Parathyroid adenoma (tissue), 2 donors: ENCODE measurements around the gene CDX2.

Experiments
- H2AFZ ChIP-seq: fragments of 300-600 bp; sonication (generic); one replicate; pipeline ENCODE4 v1.7.0; 2017; ENCODE audit warnings: antibody characterized with exemption, mild to moderate bottlenecking
- H3K27ac ChIP-seq: fragments of 300-600 bp; sonication (generic); one replicate; pipeline ENCODE4 v1.7.0; 2017
- H3K27me3 ChIP-seq: fragments of 300-600 bp; sonication (generic); one replicate; pipeline ENCODE4 v1.7.0; 2017; ENCODE audit warnings: low read length; ENCODE audit not compliant: control insufficient read depth, insufficient read depth
- H3K36me3 ChIP-seq: fragments of 300-600 bp; sonication (generic); one replicate; pipeline ENCODE4 v1.7.0; 2017; ENCODE audit warnings: low read length; ENCODE audit not compliant: control insufficient read depth, insufficient read depth
- H3K4me1 ChIP-seq: fragments of 300-600 bp; sonication (generic); one replicate; pipeline ENCODE4 v1.7.0; 2017; ENCODE audit warnings: control low read depth
- H3K4me2 ChIP-seq: fragments of 300-600 bp; sonication (generic); one replicate; pipeline ENCODE4 v1.7.0; 2017; ENCODE audit warnings: low read length
- H3K4me3 ChIP-seq: fragments of 300-600 bp; sonication (generic); one replicate; pipeline ENCODE4 v1.7.0; 2017; ENCODE audit warnings: low read depth, low read length
- H3K79me2 ChIP-seq: fragments of 300-600 bp; sonication (generic); one replicate; pipeline ENCODE4 v1.7.0; 2017; ENCODE audit warnings: control low read depth
- H3K9ac ChIP-seq: fragments of 300-600 bp; sonication (generic); one replicate; pipeline ENCODE4 v1.7.0; 2017; ENCODE audit warnings: mild to moderate bottlenecking
- H3K9me3 ChIP-seq: fragments of 300-600 bp; sonication (generic); one replicate; pipeline ENCODE4 v1.7.0; 2017; ENCODE audit warnings: low read length; ENCODE audit not compliant: control insufficient read depth
- TF ChIP-seq, protein P1 (sequence below): fragments of 300-600 bp; sonication (generic); IDR thresholded peaks from one replicate; pipeline ENCODE4 v1.7.0; 2017; ENCODE audit warnings: antibody characterized with exemption, mild to moderate bottlenecking
- donor health status: primary hyperparathyroidism.

CDX2 gene

DNA sequence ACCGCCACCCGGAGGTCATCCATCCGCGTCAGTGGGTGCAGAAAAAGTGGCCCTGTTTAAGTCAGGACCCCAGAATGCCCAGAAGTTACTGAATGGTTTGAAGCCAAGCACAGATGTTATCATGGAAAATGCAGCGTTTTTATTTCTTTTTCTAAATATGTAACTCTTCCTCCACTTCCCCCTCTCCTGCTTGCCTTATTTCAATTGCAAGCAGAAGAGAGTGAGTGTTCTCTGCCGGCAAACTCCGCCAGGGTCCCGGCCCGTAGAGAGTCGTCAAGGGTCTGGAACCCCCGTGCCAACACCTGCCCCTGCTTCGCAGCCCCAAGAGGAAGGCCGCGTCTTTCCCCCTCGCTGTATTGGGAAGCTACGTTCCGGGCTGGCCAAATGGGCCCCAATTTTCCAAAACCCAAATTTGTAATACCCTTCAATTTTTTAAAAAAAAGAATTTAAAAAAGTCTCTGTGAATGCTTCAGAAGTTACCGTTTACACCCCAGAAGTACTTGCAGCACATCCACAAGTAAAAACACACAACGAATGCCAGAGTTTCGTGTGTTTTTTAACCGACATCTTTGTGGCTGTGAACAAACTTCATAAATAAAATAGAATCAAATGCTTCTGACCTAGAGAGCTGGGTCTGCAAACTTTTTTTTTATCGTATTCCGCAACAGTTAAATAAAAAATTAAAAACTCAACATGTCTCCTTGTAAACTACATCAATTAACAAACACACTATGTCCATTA lies 50.0 kb downstream of the CDX2 start:
- Histone ChIP-seq H3K4me3 (no peak overlapping the region), H3K9me3 (no peaks in the 10 kb centered on the region), H3K9ac (no peak overlapping the region), H3K4me1 (no peaks in the 10 kb centered on the region), H3K27me3 (peaks cover 27% of the 10 kb centered on the region), H3K79me2 (no peaks in the 10 kb centered on the region), H2AFZ (no peak overlapping the region), H3K27ac (no peak overlapping the region), H3K4me2 (no peak overlapping the region), H3K36me3 (no peaks in the 10 kb centered on the region)
- TF ChIP-seq, protein P1, sequence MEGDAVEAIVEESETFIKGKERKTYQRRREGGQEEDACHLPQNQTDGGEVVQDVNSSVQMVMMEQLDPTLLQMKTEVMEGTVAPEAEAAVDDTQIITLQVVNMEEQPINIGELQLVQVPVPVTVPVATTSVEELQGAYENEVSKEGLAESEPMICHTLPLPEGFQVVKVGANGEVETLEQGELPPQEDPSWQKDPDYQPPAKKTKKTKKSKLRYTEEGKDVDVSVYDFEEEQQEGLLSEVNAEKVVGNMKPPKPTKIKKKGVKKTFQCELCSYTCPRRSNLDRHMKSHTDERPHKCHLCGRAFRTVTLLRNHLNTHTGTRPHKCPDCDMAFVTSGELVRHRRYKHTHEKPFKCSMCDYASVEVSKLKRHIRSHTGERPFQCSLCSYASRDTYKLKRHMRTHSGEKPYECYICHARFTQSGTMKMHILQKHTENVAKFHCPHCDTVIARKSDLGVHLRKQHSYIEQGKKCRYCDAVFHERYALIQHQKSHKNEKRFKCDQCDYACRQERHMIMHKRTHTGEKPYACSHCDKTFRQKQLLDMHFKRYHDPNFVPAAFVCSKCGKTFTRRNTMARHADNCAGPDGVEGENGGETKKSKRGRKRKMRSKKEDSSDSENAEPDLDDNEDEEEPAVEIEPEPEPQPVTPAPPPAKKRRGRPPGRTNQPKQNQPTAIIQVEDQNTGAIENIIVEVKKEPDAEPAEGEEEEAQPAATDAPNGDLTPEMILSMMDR, result no peak

DNA sequence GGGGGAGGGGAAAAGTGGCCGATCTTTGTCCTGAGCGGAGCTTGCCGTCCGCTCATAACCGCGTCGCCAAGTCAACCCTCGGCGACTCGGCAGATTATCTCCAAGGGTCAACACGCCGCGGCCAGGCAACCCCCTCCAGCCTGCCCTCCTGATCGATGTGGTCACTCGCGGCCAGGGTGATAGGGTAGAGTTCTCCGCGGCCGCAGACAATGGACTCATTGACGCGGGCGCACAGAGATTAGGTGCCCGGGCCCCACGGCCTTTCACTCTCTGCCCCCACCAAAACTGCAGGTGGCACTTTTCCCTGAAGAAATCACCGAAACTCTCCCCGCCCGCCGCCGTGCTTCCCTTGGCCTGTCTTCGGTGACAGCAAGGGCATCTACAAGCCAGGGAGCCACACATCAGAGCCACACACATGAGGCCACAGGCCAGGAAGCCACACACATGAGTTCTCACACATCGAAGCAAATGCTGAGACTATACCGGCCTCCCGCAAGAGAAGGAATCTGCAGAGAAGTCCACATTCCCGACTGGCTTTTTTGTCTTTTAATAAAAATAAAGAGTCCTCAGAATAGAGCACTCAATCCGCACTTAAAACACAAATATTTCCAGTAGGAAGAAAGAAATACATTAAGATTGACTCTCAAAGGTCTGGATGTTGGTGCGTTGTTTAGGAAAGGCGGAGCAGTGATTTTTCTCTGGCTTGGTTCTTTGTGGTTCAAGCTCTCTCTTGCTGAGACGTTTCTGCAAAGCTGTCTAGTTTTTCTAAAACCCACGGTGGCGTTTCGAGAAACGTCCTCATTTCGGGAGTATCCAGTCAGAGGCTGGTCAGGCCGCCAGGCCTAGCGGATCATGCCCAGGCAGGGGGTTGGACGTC lies 50.8 kb downstream of the CDX2 start:
- H3K9ac ChIP-seq, result no peak overlapping the region
- H3K27ac ChIP-seq, result no peak overlapping the region
- H3K4me3 ChIP-seq, result no peak overlapping the region
- no peak overlapping the region for H3K4me2 ChIP-seq
- H3K4me1 ChIP-seq, result no peaks in the 10 kb centered on the region
- H3K79me2 ChIP-seq, result no peaks in the 10 kb centered on the region
- no peaks in the 10 kb centered on the region for H3K9me3 ChIP-seq
- TF ChIP-seq, protein P1, result no peak
- no peaks in the 10 kb centered on the region for H3K36me3 ChIP-seq
- H3K27me3 ChIP-seq, result peaks cover 21% of the 10 kb centered on the region
- no peak overlapping the region for H2AFZ ChIP-seq

DNA sequence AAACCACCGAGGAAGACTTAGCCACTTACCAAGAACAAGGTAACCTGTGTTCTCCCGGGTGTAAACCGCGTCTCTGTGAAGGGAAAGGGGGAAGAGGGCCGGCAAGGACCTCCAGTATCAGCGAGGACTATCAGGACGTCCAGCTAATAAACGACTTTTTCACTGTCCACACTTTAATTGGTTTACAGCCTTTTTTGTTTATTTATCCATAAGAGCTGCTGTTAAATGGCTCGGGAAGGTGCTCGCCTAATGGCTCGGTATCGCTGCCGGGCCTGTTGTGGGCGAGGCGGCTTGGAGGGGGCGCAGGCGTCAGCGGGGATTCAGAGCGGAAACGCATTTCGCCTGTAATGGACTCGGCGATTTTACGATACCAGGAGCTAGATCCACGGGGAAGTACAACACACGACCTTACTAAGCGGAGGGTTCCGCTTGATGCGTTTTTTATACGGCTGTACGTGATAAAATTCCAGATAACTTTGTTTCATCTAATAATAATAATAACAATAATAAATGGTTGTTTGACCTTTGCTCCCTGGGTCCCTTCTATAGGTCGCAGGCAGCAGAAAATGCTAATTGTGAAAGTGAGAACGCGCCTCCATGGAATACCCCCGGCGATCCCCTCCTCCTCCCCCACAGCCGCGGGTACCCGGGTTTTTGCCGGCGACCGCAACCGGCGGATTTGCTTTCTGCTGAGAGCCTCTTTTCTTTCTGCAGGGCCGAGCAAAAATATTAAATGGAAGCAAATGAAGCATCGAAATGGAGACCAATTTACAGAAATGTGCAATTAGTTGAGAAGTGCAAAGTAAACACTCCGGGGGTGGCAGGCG lies 51.8 kb downstream of the CDX2 start:
- Histone ChIP-seq H3K4me2 (no peak overlapping the region), H3K27me3 (peaks cover 16% of the 10 kb centered on the region), H3K27ac (no peak overlapping the region), H3K79me2 (no peaks in the 10 kb centered on the region), H3K9ac (no peak overlapping the region), H3K36me3 (no peaks in the 10 kb centered on the region), H2AFZ (no peak overlapping the region), H3K4me3 (no peak overlapping the region), H3K4me1 (no peaks in the 10 kb centered on the region), H3K9me3 (no peaks in the 10 kb centered on the region)
- TF ChIP-seq, protein P1, result no peak

DNA sequence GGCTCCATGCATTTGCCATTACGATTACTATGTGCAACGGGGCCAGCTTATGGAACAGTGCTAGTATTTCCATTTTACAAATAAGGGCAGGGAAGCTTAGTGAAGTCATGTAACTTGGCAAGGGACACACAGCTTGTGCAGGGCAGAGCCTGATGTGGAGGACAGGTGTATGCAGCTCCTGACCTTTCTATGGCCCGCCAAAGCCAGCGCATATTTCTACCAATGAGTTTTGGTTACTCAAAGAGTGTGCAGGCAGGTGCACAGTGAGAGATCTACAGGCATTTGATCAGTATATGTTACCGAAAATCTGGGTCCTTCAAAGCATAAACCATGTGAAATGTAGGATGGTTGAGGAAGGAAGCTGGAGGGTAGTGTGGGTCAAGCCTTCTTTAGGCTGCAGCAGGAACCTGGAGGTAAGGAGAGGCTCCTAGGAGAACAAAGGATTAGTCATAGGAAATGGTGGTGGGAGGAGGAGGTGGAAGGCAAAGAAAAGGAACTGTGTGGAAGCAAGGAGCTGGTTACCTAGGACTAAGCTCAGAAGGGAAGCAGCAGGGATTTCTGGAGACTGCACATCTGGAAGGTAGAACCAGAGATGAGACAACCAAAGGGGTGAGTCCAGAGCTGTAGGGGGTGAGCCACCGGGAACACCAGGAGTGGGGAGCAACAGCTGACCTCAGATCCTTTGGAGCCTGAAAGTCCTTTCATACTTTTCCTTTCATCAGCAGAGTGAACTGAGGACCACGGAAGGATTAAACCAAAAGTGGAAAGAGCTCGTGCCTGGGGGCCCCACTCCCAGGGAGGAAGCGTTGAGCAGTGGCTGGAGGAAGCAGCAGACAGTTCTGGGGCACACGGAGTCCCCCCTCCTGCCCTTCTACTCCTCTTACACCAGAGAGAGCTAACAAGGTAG lies 53.6 kb downstream of the CDX2 start:
- no peak overlapping the region for H3K4me2 ChIP-seq
- no peaks in the 10 kb centered on the region for H3K79me2 ChIP-seq
- H3K4me3 ChIP-seq, result no peak overlapping the region
- no peaks in the 10 kb centered on the region for H3K36me3 ChIP-seq
- no peak overlapping the region for H2AFZ ChIP-seq
- H3K27me3 ChIP-seq, result peaks cover 16% of the 10 kb centered on the region
- H3K27ac ChIP-seq, result no peak overlapping the region
- H3K9me3 ChIP-seq, result no peaks in the 10 kb centered on the region
- TF ChIP-seq, protein P1, result no peak
- no peak overlapping the region for H3K9ac ChIP-seq
- H3K4me1 ChIP-seq, result no peaks in the 10 kb centered on the region
